ENCODE results near the gene NXT1.

The NXT1 gene

GRCh38 chr20:23361476-23362391, 11.1 kb downstream of the NXT1 start, which contains the start of gene GZF1:
Gene GZF1, plus strand, starts transcription at chr20:23362182. Its CDS starts 2,202 bp downstream, at chr20:23364384.
- peak; percentile 98 to 99 for DNase-seq

- DNase-seq: peak; percentile 41 to 49
Observed at GRCh38 chr20:23362392-23363256, 12.0 kb downstream of the NXT1 start.

GRCh38 chr20:23363257-23363649, 12.7 kb downstream of the NXT1 start:
- DNase-seq: no peak

GRCh38 chr20:23365390-23366165, 15.0 kb downstream of the NXT1 start:
- no peak for DNase-seq

GRCh38 chr20:23366384-23366783, 15.8 kb downstream of the NXT1 start:
- no peak for DNase-seq

- DNase-seq: no peak
Observed at GRCh38 chr20:23367770-23368169, 17.2 kb downstream of the NXT1 start.

- no peak for DNase-seq
Observed at GRCh38 chr20:23368316-23369071, 17.9 kb downstream of the NXT1 start.

- no peak for DNase-seq
Observed at GRCh38 chr20:23369072-23369823, 18.7 kb downstream of the NXT1 start.

GRCh38 chr20:23370274-23370673, 19.7 kb downstream of the NXT1 start:
- no peak for DNase-seq

GRCh38 chr20:23370873-23371272, 20.3 kb downstream of the NXT1 start:
- no peak for DNase-seq

GRCh38 chr20:23371496-23371895, 20.9 kb downstream of the NXT1 start:
- DNase-seq: no peak

- DNase-seq: no peak
Observed at GRCh38 chr20:23374441-23374840, 23.9 kb downstream of the NXT1 start.

GRCh38 chr20:23375827-23376226, 25.2 kb downstream of the NXT1 start:
- DNase-seq: no peak

- DNase-seq: no peak
Observed at GRCh38 chr20:23379772-23380171, 29.2 kb downstream of the NXT1 start.

GRCh38 chr20:23381876-23382275, 31.3 kb downstream of the NXT1 start:
- no peak for DNase-seq

- no peak for DNase-seq
Observed at GRCh38 chr20:23386304-23387117, 35.9 kb downstream of the NXT1 start.

GRCh38 chr20:23387118-23387443, 36.5 kb downstream of the NXT1 start:
- DNase-seq: no peak

- no peak for DNase-seq
Observed at GRCh38 chr20:23390091-23390774, 39.6 kb downstream of the NXT1 start.

GRCh38 chr20:23391707-23392310, 41.2 kb downstream of the NXT1 start:
- DNase-seq: no peak
